GM18868 (cell line): Measurements from ENCODE around the gene MESD.

Experiments used
- ATAC-seq: cut with Tn5 transposase; IDR thresholded peaks from one replicate; pipeline ENCODE4 v1.9.1; 2021; ENCODE audit warnings: mild to moderate bottlenecking, moderate library complexity; ENCODE audit not compliant: unreplicated experiment

Gene MESD

GRCh38 chr15:80992006-80992405 lies 2.4 kb upstream of the MESD start:
- ATAC-seq = no peak

- ATAC-seq = no peak
Measured at GRCh38 chr15:80991421-80991820, 1.8 kb upstream of the MESD start.

- no peak for ATAC-seq
Measured at GRCh38 chr15:80990955-80991354, 1.3 kb upstream of the MESD start.

- no peak for ATAC-seq
Measured at GRCh38 chr15:80989081-80989517, 520 bp downstream of the MESD start.

- ATAC-seq = no peak
Measured at GRCh38 chr15:80988148-80988796, 1.3 kb downstream of the MESD start.

- ATAC-seq = no peak
Measured at GRCh38 chr15:80986487-80986886, 3.1 kb downstream of the MESD start.

- no peak for ATAC-seq
Measured at GRCh38 chr15:80985981-80986380, 3.6 kb downstream of the MESD start.

GRCh38 chr15:80984856-80985255 lies 4.8 kb downstream of the MESD start:
- ATAC-seq = no peak

GRCh38 chr15:80982839-80983238 lies 6.8 kb downstream of the MESD start:
- no peak for ATAC-seq

- ATAC-seq = peak; percentile 68
Measured at GRCh38 chr15:80982205-80982604, 7.4 kb downstream of the MESD start.

GRCh38 chr15:80979538-80980200 lies 9.9 kb downstream of the MESD start:
- ATAC-seq = no peak

- no peak for ATAC-seq
Measured at GRCh38 chr15:80978685-80979329, 10.8 kb downstream of the MESD start.

- no peak for ATAC-seq
Measured at GRCh38 chr15:80977627-80978036, 12.0 kb downstream of the MESD start.

- ATAC-seq = no peak
Measured at GRCh38 chr15:80976851-80977250, 12.8 kb downstream of the MESD start.

- ATAC-seq = no peak
Measured at GRCh38 chr15:80974914-80975313, 14.7 kb downstream of the MESD start.

GRCh38 chr15:80972276-80972675 lies 17.3 kb downstream of the MESD start:
- no peak for ATAC-seq

- ATAC-seq = no peak
Measured at GRCh38 chr15:80971143-80971542, 18.5 kb downstream of the MESD start.

- no peak for ATAC-seq
Measured at GRCh38 chr15:80970658-80971057, 19.0 kb downstream of the MESD start.

- ATAC-seq = no peak
Measured at GRCh38 chr15:80970018-80970657, 19.5 kb downstream of the MESD start.

GRCh38 chr15:80969316-80969715 lies 20.3 kb downstream of the MESD start:
- ATAC-seq = no peak

GRCh38 chr15:80967991-80968510 lies 21.6 kb downstream of the MESD start:
- no peak for ATAC-seq
